GM19193 (cell line): ENCODE data around the gene SMIM10L2A.

Experiments
- POLR2A ChIP-seq: IDR thresholded peaks from 4 replicates; pipeline ENCODE4 v1.6.1; 2011; ENCODE audit not compliant: insufficient read depth, insufficient read length; ENCODE audit errors: extremely low read depth

SMIM10L2A gene

GRCh38 chrX:135436456-135436855 is 14.7 kb downstream of the SMIM10L2A start:
- no peak for TF ChIP-seq POLR2A

DNA sequence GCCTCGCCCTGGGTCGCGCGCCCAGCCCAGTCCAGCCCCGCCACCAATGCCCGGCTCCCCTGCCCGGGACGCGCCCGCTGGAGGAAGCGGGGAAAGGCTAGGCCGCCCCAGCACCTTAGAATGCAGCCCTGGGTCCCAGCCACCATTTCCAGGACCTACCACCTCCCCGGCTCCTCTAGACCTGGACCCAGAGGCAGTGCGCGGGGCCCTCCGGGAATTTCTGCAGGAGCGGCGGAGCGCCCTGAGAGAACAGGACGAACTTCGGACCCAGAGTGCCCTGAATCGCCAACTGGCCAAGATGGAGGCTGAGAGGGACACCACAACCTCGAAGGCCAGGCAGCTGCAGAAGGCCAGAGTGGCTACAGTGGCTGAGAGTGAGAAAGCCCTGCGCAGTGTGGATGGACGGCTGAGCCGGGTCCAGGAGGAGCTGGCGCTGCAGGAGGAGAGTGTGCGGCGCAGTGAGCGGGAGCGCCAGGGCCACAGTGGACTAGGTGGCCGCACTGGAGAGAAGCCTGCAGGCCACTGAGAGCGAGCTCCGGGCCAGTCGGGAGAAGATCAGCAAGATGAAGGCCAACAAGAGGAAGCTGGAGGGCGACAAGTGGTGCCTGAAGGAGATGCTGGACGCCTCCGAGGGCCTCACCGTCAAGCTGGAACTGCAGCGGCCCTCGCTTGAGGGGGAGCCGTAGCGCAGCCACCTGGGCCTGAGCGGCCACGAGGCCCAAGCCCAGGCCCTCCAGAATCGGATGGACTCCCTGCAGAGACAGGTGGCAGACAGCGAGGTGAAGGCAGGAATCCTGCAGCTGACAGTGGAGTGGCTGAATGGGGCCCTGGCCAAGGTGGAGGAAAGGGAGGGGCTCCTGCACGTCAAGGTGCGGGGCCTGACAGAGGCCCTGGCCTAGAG is 15.5 kb downstream of the SMIM10L2A start:
- TF ChIP-seq POLR2A, result no peak

- TF ChIP-seq POLR2A, result no peak
Measured at GRCh38 chrX:135437867-135438733, 16.4 kb downstream of the SMIM10L2A start.

DNA sequence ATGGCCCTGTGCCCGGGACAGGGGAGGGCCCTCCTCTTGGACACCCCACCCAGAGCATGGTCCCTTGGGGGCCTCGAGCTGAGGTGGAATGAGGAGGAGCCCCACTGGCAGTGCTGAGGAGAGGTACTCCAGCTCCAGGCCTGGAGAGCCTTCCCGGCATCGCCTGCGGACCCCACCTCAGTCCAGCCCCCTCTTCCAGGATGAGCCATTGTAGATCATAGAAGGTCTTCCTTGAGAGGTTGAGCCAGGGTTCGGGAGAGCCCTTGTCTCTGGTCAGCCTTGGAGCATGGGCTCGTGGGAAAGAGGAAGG is 16.9 kb downstream of the SMIM10L2A start:
- no peak for TF ChIP-seq POLR2A

DNA sequence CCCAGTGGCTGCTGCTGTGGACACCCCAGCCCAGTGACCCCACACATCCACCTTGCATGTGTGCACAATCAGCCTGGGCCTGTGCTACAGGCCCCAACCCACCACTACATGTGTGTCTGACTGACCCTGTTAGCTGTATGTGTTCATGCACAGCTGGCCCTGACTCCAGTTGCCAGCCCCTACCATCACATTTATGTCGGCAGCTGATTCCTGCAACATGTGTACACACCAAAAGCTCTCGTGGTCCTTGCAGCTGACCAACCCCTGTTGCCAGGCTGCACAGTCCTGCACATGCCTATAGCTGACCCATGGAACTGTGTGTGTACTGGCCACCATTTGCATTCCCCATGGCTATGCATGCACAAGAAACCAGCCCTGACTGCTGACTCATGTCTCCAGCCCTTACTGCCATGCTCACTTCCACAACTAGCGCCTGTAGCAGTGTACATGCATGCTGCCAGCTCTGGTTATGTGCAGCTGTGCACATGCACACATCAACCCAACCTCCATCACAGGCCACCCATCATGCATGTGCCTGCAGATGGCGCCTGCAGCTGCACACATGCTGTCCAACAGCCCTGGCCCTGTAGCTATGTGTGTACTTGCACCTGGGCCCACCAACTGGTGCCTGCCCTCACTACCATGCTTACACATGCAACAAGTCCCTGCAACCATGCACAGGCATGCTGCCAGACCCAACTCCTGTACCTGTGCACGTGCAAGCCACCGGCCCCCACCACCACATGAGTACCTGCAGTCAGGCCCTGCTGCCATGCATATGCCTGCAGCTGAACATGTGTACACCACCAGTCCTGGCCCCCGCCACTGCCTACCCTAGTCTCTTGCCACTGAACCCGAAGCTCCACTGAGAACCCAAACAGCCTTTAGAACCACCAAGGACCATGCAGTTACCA is 28.1 kb downstream of the SMIM10L2A start:
- no peak for TF ChIP-seq POLR2A

GRCh38 chrX:135453381-135453780 is 31.6 kb downstream of the SMIM10L2A start:
- no peak for TF ChIP-seq POLR2A

DNA sequence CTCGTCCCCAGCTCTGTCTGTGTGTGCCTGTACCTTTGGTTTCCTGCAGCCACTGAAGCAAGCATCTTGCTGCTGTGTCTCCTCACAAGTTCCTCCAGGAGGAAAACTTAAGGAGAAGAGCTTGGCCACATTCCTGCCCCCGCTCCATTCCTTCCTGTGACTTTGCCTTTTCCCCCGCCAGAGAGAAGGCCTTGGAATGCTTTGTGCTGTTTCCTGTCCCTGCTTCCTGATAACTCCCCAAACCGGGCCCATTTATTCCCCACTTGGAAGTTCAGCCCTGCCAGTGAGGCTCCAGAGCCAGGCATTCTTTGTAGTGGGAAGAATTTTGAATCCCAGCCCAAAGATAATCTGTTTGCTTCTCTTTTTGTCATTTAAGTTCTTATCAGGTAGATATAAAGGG is 33.1 kb downstream of the SMIM10L2A start:
- TF ChIP-seq POLR2A, result no peak

DNA sequence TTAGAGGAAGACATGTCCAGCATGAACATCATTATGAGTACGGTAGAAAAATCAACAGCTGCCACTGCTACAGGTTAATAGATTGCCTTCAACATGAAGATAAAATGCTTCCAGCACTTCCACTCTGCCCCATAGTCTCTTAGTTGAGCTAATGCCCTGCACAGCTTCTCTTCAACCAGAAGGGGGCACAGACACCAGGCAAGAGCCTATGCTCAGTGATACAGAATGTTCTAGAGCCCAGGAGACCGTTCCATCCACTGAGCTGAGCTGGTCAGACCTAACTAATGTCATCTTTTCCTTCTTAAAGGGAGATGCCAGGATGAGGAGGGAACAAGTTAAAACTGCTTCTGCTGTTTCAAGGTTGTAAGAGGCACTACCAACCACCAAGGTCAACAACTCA is 42.2 kb downstream of the SMIM10L2A start:
- no peak for TF ChIP-seq POLR2A

DNA sequence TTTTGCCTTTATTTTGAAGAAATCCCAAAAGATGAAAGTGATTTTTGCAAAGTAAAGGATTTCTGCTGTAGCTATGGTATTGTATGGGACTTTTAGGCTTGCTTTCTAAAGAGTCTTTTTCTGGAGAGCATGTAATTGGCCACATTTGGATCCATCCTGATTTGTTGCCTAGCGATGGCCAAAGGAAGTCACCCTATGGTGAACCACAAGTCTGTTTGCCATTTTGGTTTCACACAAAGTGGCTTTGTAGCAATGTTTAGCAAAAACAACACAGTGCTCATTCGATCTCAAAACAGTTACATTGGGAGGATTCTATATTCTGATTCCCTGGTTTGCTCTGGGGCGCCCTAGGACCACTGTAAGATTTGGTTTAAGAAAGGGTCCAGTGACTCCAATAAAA is 54.6 kb downstream of the SMIM10L2A start:
- TF ChIP-seq POLR2A, result no peak

DNA sequence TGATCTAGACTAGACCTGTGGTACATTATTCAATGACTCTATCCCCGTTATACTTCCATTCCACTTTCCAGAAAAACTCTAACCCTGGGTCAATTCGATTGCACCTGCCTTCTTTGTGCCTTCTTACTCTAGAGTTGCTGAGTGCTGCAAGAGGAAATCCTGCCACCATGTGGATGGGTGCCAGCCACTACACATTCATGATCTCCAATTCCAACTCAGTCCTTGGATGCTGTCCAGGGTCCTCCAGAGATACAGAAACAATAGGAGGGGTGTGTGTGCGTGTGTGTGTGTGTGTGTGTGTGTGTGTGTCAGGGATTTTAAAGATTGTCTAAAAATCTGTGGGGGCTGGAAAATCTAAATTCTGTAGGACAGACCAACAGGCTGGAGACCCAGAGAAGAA is 55.8 kb downstream of the SMIM10L2A start:
- no peak for TF ChIP-seq POLR2A
